SIG-M5 treated with dmso at 0.1 percent for 504 hours (cell line): Measurements from ENCODE around the gene PAK1.
A peak's percentile ranks its signal among the peaks of the same experiment; 100 is the strongest.

ENCODE experiments used
- DNase-seq: peaks from one replicate; lab custom pipeline; 2025; ENCODE audit not compliant: unreplicated experiment; lab: John Stamatoyannopoulos, UW

Gene PAK1

DNA sequence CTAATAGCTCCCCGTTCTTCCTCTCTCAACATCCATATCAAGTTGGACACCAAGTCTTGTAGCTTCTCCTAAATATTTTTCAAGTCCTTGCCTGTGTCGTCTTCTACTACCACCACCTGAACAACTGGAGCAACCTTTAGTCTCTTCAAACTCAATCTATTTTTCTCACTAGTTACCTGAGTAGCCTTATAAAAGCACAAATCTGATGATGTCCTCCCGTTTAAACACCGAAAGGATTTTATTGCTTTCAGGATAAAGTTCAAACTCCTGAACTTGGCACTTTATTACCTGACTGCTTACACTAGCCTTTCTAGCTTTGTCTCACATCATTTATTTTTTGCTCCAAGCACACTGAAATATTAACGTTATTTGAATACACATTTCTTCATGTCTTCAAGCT is 1.3 kb upstream of the PAK1 start:
- no peak for DNase-seq

DNA sequence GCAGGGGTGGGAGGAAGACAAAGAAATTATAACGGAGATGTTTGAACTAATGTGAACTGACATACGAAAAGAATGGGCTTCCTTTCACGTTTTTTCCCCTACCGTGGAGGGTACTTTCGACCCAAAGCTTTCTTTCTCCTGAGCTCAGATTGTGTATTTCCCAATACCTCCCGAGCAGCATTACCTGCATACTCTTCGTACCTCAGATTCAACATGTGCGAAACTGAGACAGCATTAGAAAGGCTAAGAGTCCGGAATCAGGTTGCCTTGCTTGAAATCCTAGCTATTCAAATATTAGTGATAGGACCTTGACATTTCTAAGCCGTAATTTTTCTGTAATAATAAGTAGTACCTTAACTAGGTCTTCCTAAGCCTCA is 778 bp upstream of the PAK1 start:
- no peak for DNase-seq

DNA sequence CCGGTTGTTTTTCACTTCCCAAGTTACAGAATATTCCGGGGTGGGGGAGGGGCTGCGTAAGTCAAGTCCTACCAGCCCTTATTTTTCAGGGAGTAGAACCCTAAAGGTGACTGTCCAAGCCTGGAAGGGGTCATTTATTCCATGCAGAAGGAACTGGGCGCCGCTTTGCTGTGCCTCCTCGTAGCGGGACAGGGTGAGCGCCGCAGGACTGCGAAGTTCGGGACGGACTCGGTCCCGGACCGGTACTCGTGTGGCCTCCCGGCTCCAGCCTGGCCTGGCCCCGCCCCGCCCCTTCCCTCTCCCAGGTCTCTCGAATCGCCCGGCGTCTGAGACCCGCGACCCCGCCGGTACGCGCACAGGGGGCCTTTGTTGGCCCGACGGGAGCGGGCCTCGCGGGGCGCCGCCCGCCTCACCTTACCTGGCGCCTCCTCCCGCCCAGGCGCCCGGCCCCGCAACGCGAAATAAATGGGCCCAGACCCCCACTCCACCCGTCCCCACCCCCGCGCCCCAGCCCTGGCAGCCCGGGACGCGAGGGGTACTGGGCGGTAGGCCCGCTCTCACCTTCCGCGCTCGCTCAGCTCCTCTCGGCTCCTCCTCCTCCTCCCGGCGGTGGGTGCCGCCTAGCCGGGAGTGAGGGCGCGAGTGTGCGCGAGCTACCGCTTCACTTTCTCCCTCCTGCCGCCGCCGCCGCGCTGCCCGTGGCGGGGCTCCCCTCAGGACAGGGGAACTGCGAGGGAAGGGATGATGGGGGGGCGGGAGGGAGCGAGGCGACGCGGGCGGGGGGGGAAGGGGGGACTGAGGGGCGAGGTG is 698 bp downstream of the PAK1 start:
- peak; percentile 25 for DNase-seq

DNA sequence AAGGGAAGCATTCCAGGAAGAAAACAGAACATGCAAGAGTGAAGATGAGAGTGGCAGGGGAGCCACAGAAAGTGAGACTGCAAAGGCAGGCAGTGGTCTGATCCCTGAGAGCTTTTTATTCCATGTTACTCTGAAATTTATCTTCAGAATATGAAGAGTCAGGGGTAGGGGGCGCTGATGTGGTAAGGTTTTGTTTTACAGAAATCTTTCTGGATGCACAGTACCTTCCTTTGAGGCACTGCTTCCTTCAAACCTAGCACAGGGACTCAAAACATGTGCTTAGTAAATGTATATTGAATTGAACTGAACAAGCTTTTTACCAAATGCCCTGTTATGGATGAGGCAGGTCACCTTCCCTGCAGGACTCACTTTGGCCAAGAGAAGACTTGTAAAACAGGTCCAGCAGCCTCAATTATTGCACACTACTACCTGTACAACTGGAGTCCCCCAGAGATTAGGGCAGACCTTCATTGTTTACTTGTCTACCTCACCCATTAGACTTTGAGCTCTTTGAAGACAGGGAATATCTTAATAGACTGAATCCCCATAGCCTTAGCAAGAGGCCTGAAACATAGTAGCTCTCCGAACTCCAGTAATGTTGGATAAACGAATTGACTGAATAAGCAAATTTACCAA is 2.2 kb downstream of the PAK1 start:
- peak; percentile 56 for DNase-seq

DNA sequence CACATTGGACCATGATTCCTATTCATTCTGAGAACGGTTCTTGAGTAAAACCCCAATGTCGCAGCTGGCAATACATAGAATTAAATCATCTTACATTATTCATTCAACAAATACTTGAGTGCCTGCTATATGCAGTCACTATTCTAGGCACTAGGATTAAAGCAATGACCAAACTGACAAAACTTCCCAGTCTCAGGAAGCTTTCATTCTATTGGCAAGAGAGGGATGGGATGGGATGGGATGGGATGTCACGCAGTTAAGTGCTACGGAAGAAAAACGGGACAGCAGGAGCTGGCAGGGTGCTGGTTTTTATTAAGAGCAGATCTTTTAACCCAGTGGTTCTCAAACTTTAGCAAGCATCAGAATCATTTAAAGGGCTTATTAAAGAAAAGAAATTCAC is 2.9 kb downstream of the PAK1 start:
- DNase-seq = no peak

DNA sequence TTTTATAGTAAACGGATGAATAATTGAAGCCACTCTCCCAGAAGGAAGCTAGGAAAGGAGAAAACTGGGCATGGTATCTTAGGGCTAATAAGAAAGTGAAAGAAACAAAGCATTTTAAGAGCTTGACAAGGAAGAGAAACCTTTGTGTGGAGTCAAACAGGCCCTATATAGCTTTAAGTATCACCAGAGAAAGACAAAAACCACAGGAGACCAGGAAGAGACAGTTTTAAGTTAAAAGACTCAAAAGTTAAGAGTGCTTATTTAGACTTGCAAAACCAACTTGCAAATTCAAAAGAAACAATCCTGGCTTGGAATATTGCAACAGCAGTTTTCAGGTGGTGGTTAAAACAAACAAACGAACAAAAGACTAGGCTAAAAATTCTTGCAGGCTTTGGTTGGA is 3.4 kb downstream of the PAK1 start:
- DNase-seq = no peak

DNA sequence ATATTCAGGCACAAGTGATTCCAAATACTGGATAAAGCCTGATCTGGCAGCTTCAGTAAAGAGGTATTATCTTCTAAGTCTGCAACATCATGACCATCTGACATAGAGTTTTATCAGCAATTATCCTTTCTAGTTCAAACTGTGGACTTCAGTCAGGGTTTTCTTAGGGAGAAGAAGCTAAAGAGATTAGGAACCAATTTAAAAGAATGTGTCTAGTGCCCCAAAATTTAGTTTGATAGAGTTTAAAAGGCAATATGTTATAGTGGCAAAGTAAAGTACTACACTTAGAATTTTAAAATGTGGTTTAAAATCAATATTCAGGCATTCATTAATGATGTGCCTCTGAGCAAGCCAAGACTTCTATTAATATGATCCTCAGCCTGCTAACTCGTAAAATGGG is 5.4 kb downstream of the PAK1 start:
- no peak for DNase-seq

DNA sequence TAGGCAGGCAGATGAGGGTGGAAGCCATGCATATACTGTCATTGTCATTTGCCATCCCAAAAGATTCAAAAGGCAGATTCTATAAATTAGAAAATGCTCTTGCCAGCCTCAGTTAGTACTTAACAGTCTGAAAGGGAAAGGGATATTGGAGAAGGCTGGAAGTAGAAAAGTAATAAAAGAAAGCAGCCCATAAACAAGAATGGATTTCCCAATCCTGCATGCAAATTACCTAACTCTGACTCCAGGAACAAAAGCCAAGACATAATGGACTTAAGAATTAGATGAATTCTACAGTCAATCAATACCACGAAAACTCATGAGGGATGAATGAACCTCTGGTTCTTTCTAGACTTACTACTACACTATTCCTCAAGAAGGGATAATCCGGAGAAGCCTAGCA is 5.9 kb downstream of the PAK1 start:
- peak; percentile 15 for DNase-seq

DNA sequence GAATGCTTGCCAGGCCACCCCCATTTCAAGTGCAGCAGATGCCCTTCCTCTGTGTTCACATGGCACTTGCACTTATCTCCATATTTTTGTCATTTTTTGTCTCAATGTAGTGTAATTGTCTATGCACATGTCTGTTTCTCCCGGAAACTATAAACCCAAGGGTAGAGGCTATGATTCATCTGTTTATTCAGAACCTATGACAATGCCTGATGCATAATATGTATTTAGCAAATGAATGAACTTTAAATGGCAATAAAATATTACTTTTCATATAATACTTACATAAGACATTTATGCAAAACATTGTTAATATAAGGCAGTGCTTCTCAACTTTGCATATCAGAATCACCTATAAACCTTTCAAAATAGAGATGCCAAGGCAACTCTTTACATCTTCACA is 6.7 kb downstream of the PAK1 start:
- DNase-seq = no peak

DNA sequence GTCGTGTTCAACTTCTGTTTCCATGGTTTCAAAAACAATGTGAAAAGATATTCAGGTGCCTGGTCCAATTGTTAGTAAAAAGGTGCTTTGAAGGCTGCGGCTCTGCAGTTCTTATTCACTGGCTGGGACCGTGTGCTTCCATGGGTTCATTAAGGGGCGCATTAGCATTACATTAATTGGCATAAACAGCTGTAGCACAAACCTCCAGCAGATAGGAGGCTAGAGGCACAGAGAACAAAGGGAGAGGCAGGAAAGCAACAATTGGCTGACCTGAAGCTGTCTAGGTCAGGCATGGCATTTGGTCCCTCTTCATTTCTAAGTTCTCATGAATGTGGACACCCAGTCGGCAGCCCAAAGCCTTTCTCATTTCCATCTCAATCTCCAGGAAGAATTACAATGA is 16.6 kb downstream of the PAK1 start:
- DNase-seq = no peak

DNA sequence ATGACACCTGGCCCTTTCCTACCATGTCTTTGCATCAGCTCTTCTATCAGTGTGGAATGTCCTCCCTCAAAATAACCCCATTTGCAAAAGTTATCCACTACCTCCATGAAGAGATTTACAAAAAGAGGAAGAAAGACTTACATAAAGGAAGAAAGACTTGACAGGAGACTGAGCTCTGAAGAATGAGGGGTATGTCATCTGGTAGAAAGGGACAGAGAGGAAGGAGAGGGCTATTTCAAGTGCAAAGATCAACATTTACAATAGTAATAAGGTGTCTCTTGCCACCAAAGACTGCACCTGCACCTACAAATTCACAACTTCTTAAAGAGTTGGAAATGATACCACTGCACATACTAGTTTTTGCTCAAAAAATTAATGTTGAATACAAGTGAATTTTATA is 18.2 kb downstream of the PAK1 start:
- peak; percentile 41 for DNase-seq

DNA sequence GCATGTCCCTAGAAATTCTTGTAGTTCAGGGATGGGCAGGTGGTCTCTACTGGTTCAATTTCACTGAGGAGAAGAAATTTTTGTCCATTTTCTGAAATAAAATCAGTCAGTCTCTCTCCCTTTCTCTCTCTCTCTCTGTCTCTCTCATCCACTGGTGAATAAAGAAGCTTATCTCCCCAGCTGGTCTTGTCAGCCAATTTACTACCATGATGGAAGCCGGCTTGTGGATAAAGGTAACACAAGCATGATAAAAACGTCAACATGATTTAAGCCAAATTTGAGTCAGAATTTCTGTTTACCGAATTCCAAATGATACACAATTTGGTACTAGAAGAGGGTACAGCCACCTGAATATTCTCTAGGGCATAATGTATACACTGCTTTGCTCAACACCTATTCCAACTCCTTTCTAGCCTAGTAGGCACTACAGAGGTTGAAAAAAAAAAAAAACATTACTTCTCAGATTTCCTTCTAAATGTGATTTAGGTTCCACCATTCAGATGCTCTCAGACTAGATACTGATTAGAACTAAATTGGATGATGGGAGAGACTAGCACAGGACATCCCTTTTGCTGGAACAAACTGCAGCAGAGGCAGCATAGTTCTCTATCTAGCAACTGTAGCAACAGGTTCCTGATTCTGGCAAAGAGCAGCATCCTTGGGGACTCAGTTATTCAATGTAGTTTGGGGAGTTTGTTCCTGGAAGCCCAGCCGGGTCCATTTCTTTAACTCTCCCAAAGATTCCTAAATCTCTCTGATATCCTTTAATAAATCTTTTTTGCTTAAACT is 18.8 kb downstream of the PAK1 start:
- no peak for DNase-seq

DNA sequence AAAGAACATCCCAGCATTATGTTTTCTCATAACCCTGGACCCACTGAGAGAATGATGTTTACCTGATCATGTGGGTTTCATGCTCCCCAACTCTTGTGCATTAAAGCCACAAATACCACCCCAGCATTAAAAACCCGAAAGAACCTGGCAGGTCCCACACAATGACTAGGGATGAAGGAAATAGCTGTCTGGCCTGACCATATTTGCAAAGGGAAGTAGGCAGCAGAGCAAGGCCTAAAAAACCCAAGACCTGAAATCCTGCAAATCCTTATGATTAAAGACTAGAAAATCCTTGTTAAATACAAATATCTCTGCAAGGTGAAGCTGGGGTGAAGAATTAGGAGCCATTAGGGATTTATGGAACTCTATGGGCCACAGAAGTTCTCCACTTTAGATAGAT is 23.7 kb downstream of the PAK1 start:
- no peak for DNase-seq

DNA sequence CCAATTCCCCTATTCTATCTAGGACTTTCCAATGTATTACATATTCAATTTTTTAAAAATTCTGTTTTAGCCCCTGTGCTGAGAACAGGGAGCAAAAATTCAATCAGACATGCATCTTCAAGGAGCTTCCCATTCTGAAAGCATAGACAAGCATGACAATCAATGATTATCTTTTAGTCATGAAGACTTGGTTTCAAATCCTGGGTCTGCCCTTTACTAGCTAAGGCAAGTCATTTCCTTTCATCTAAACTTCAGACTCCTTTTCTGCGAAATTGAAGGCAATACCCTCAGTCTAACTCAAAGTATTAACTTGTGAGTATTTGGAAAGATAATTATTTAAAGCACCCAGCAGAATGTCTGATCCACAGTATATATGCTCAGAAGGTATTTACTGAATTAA is 24.1 kb downstream of the PAK1 start:
- DNase-seq = no peak

DNA sequence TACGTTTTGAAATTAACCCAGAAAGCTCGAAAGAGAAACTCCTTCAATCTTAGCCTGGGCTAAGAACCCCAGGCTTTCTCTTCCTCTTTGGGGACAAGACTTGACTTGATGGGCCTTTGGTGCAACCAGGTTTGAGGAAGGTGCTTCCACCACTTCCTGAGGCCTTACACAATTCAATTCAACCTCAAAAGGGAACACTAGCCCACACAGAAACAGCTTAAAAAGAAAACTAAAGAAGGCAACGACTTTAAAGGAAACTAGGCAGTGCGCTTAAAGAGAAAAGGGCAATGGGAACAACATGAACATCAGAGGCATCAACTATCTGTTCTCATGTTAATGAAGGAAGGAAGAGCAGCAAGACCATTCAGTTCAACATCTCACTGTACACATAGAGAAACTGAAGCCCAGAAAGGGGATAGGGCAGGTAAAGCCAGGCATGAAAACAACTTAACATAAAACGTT is 24.8 kb downstream of the PAK1 start:
- DNase-seq = peak; percentile 92

DNA sequence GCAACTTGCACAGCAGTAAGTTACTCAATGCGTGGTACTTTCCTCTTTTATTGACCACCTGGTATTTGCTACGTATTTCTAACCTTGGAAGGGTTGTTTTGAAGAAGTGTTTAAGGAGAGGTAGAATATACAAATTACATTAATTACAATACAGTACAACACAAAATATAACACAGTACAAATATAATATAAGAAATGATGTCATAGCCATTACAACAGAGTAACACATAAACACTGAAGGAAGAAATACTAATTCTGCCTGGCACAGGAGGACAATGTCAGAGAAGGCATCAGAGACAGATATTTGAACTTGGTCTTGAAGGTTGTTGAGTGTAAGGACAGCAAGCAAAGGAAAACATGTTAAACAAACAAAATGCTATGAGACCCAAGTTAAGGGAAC is 25.6 kb downstream of the PAK1 start:
- DNase-seq = no peak

DNA sequence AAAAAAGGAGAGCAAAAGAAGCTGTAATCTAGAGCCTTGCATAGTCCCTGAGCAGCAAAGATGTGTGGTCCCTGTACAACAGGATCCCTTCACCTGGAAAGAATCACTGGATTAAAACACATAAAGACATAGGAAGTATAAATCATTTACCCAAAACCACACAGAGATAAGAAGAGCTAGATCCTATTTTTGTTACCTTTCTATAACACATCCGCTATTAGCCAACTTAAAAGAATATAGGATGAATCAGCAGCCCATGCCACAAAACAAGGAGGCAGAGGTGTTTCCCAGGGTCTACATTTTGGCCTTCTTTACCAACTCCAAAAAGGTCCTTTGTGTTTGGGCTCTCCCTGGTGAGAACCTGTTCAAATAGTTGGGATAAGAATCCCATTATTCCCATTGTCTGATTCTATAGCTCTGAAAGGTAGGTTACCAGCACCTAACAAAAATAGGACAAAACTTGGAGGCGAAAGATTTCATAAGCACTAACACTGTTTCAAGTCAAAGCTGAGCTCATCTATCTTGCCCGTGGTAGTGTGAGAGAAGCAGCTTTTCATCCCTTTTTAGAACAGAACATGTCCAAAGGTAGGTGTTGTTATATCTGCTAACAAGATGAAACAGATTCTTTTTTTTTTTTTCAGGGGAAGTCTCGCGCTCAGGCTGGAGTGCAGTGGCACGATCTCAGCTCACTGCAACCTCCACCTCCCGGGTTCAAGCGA is 26.8 kb downstream of the PAK1 start:
- peak; percentile 58 for DNase-seq

DNA sequence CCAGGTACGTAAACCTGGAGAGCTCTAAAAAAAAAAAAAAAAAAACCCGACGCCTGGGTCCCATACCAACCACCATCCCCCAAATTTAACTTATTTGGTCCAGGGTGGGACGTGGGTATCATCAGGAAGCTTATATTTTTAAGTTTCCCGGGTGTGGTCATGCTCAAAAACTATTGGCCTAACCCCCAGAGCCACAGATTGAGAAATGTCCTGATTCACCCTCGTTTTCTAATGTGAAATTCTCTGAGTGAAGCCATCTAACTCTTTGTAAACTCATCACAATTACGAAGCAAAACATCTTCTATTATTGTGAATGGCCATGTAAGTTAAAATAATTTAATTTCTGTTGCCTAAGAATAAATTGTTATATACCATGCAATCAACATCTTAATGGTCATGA is 29.6 kb downstream of the PAK1 start:
- peak; percentile 62 for DNase-seq

DNA sequence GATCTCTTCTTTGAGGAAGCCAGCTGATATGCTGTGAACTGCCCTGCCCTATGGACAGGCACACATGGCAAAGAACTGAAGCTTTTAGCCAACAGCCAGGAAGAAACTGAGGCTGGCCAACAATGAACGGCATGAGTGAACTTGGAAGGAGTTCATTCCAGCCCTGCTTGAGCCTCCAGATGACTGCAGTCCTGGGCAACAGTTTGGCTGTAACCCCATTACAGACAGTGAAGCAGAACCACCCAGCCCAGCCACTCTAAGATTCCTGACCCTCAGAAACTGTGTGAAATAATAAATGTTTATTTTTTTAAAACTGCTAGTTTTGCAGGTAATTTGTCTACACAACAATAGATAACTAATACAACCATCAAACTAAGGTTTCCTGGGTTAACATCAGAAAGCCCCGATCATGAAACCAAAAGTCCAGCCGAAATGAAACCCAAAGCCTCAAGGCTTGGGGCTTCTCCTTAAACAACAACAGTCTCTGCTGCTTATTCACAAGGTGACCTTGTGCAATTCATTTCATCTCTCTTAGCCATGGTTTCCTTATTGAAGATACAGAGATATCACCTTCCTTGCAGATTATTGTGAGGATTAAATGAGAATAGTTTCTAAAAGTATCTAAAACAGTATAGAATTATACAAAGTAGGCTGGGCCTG is 31.4 kb downstream of the PAK1 start:
- DNase-seq = no peak

DNA sequence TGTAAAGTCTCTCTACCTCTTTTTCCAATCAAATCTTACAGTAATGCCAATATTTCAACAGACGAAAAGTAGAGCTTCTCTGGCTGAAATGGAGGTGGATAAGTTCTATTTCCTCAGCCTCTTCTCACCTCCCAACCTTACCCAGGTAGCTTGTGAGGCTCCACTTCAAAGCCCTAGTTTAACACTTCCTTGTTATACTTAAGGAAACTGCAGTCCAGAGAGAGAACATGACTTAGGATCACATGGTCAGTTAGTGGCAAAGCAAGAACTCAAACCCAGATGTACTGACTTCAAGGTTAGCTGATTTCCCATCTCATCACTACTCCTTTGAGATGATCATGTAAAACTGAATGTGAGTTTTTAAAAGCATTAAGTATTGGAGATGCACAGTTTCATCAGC is 32.5 kb downstream of the PAK1 start:
- DNase-seq = no peak

DNA sequence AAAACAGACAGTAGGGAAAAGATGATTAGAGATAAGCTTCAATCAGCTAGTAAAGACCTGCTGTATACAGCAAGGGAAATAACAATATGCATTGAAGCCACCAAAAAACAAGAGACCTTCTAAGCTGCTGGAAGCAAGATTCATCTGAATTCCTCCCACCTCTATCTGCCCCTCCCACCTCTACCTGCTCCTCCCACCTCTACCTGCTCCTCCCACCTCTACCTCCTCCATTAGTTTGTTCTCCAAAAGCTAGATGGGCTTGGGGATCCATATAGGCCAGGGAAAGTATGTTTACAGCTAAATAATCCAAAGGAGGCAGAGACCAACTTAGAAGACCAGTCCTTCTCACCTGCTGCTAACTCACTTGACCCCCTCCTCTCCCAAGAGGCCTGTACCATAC is 33.2 kb downstream of the PAK1 start:
- no peak for DNase-seq
